ENCODE measurements around the gene MUC2. TPM values are rescaled to one million over a fixed set of nuclear protein-coding genes. Genes with fewer than 3 reads are reported as not detected.

MUC2 gene
- total RNA-seq, 2 experiments from 2014 or later: not detected

- no peak for ATAC-seq
- H3K4me1 Mint-ChIP-seq (ENCODE audit: low read depth): no peaks in the 10 kb centered on the region
- POLR2A ChIA-PET: no interaction called here
Observed at GRCh38 chr11:1088927-1089737, 14.5 kb downstream of the MUC2 start.

GRCh38 chr11:1089738-1090599, 15.3 kb downstream of the MUC2 start:
- Mint-ChIP-seq H3K4me3 (no peak overlapping the region), H3K4me1 (ENCODE audit: low read depth) (no peaks in the 10 kb centered on the region), H3K9me3 (peaks cover 7% of the 10 kb centered on the region), H3K27me3 (no peaks in the 10 kb centered on the region), H3K36me3 (ENCODE audit: low read depth) (no peaks in the 10 kb centered on the region), H3K27ac (no peak overlapping the region)
- ChIA-PET POLR2A (no interaction called here), CTCF (no interaction called here)
- TF ChIP-seq, protein P1, sequence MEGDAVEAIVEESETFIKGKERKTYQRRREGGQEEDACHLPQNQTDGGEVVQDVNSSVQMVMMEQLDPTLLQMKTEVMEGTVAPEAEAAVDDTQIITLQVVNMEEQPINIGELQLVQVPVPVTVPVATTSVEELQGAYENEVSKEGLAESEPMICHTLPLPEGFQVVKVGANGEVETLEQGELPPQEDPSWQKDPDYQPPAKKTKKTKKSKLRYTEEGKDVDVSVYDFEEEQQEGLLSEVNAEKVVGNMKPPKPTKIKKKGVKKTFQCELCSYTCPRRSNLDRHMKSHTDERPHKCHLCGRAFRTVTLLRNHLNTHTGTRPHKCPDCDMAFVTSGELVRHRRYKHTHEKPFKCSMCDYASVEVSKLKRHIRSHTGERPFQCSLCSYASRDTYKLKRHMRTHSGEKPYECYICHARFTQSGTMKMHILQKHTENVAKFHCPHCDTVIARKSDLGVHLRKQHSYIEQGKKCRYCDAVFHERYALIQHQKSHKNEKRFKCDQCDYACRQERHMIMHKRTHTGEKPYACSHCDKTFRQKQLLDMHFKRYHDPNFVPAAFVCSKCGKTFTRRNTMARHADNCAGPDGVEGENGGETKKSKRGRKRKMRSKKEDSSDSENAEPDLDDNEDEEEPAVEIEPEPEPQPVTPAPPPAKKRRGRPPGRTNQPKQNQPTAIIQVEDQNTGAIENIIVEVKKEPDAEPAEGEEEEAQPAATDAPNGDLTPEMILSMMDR (IDR thresholded peaks at IDR 0.05): no peak
- intact Hi-C loops (cut with micrococcal nuclease): no loop called here
- ATAC-seq: no peak
- DNase-seq: no peak

More at GRCh38 chr11:1088927-1089737, 14.5 kb downstream of the MUC2 start:
- Mint-ChIP-seq H3K9me3 (peaks cover 7% of the 10 kb centered on the region), H3K27ac (no peak overlapping the region), H3K27me3 (no peaks in the 10 kb centered on the region), H3K36me3 (ENCODE audit: low read depth) (no peaks in the 10 kb centered on the region), H3K4me3 (no peak overlapping the region)
- no peak for DNase-seq
- intact Hi-C loops (cut with micrococcal nuclease): no loop called here
- CTCF ChIA-PET: no interaction called here
- TF ChIP-seq, protein P1 (IDR thresholded peaks at IDR 0.05): no peak

- Mint-ChIP-seq H3K27me3 (no peaks in the 10 kb centered on the region), H3K36me3 (ENCODE audit: low read depth) (no peaks in the 10 kb centered on the region), H3K4me1 (ENCODE audit: low read depth) (no peaks in the 10 kb centered on the region), H3K4me3 (no peak overlapping the region), H3K9me3 (peaks cover 7% of the 10 kb centered on the region), H3K27ac (no peak overlapping the region)
- intact Hi-C loops (cut with micrococcal nuclease): no loop called here
- DNase-seq (no peak), ATAC-seq (no peak)
- TF ChIP-seq, protein P1 (IDR thresholded peaks at IDR 0.05): no peak
- ChIA-PET CTCF (no interaction called here), POLR2A (no interaction called here)
Observed at GRCh38 chr11:1090600-1091331, 16.1 kb downstream of the MUC2 start.

- POLR2A ChIA-PET: no interaction called here
- no peak for DNase-seq
- H3K4me3 Mint-ChIP-seq: no peak overlapping the region
- no peaks in the 10 kb centered on the region for H3K36me3 Mint-ChIP-seq (ENCODE audit: low read depth)
- CTCF ChIA-PET: no interaction called here
- peaks cover 10% of the 10 kb centered on the region for H3K9me3 Mint-ChIP-seq
- H3K4me1 Mint-ChIP-seq (ENCODE audit: low read depth): no peaks in the 10 kb centered on the region
- TF ChIP-seq, protein P1 (IDR thresholded peaks at IDR 0.05): no peak
- H3K27ac Mint-ChIP-seq: no peak overlapping the region
- no peaks in the 10 kb centered on the region for H3K27me3 Mint-ChIP-seq
- intact Hi-C loops (cut with micrococcal nuclease): no loop called here
- no peak for ATAC-seq
Observed at GRCh38 chr11:1091332-1092083, 16.8 kb downstream of the MUC2 start.

Measured in activated CD8-positive, alpha-beta T cell treated with anti-CD3 and anti-CD28 coated beads for 36 hours (primary cell).